NCI-H446 treated with DMSO at 0.1 percent for 48 hours (cell line): ENCODE data around the gene PNPLA1.

Experiments
- DNase-seq: peaks from one replicate; lab custom pipeline; 2025; lab: John Stamatoyannopoulos, UW

Gene PNPLA1

DNA sequence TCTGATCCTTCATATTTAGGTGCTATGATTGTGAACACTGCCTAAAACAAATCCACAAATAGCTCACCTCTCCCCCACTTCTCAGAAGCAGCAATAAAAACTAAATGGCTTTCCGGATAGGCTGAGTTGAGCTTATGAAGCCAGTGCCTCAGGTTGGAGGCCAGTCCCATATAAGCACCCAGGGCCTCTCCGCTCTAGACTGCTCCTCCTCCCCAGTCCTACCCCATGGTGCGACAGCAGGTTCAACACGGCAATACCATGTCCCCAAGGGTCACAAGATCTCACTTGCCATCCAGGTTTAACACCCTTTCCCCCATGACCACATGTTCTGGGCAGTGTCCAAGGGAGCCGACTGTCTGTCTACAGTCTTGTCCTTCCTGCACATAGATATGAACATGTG is 46.1 kb downstream of the PNPLA1 start:
- no peak for DNase-seq

DNA sequence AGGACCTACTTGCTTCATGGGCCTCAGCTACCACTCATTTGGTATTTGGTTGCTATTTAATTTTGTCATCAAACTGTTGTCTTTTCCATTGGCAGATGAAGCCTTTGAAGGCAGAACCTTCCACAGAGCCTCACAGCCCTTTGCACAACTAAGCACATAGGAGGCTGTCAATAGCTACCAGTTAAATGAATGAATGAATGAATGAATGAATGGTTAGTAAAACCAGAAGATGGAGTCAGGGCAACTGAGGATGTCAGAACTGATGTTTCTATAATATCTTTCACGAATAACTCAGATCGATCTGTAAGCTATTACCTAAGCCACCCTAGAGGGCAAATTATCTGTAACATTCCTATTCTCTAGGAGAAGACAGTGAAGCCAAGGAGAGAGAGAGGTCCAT is 47.8 kb downstream of the PNPLA1 start:
- DNase-seq: no peak

DNA sequence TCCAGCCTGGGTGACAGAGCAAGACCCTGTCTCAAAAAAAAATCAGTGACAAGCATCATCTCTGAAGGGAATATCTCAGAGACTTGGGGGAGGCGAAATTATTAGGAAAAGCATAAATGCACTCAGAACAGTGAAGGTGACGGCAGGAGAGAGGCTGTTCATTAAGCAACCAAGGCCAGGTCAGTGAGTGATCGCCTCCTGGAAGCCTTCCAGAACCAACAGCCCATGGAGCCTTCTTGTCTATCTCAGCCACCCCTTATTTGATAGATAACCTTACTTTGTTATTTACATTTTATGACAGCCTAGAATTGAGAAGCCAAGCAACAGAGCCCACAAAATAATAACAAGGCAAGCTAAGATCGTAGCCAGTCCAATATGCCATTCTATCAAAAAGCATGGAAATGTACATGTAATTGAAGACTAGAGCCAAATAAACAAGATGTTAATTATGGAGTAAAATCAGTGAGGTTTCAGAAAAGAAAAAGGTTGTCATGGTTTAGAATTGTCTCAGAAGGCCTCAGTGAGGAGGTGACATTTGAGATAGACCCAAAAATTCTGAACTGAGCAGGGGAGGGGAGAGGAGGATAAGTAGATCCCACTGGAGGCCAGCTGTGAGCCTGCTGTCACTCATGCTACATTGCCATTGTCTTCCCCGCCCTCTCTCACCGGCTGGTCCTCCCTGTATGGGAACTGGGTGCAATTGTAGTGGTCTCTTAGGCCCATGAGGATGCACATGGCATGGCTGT is 49.0 kb downstream of the PNPLA1 start:
- DNase-seq: peak; percentile 12

DNA sequence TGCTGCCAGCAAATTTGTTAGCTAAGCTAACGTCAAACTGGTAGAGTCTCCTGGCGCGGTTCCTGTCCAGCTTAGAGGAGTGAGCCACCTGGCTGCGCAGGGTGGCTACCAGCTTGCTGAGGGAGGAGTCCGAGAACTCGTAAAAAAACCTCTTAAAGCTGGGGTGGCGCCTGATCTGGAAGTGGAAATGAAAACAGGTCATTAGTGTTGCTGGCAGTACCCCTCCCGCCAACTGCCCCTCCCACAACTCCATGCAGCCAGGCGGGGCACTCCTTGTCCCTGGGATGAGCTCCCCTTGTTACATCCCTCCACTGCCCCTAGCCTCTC is 49.5 kb downstream of the PNPLA1 start:
- DNase-seq: no peak

DNA sequence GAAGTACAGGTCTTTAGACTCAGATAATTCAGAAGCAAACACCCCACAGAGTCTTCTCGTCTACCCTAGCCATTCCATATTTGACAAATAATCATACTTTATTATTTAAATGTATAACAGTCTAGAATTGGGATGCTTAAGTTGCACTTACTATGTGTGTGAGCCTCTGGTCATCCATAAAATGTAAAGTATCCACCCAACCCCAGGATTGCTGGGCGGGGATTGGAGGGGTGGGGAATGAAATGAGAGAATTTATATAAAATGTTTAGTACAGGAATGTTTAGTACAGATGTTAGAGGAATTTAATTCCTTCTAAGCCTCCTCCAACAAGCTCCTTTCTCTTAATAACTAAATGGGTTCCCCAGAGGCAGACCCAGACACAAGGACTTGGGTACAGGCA is 50.0 kb downstream of the PNPLA1 start:
- DNase-seq: no peak

DNA sequence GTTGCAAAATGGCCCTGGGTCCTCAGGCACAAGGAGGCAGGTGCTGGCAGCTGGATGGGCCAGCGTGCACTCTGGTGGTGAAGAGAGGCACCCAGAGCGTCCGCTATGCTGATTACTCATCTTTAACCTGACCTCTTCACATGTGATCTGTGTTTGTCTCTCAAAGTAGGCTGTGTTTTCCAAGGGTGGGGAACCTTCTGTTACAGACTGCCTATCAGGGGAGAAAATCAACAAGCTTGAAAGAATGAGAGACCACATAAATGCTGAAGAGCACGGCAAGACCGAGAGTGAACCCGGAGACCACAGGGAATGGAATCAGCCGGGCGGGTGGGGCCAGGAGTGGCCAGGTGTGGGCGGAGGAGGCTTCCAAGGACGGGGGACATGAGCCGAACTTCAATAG is 50.6 kb downstream of the PNPLA1 start:
- DNase-seq: no peak

DNA sequence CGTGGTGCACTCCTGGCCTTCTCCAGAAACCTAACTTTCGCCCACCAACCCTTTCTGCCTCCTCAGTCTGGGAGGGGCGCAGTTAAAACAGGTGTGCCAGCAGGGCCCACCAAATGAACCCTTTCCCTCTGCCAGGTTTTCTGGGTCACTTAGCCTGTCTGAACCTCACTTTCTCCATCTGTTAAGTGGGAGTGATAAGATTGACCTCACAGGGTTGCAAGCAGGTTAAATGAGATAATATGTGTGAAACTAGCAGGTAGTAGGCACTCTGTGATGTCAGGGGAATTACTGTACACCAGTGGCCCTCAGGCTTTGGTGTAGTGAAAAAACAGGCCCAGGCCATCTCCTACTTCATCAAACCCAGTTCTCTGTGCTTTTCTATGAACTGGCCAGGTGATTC is 52.7 kb downstream of the PNPLA1 start:
- no peak for DNase-seq

DNA sequence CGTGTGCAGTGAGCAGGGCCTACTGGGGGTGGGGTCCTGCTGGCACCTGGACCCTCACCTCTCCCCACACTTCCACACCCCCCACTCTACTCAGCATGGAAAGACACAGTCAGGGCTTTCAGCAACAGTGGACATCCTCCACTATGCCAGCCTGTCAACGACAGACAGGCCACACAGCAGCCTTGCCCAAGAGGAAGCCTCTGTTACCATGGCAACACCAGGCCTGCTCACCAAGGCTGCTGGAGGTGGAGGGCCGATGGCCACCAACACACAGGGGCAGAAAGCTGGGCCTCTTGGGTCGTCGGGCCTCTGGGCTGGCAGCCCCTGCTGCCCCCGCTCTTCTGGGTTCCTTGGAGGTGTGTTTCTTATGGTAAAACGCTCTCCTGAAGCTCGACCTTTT is 53.2 kb downstream of the PNPLA1 start:
- DNase-seq: no peak

DNA sequence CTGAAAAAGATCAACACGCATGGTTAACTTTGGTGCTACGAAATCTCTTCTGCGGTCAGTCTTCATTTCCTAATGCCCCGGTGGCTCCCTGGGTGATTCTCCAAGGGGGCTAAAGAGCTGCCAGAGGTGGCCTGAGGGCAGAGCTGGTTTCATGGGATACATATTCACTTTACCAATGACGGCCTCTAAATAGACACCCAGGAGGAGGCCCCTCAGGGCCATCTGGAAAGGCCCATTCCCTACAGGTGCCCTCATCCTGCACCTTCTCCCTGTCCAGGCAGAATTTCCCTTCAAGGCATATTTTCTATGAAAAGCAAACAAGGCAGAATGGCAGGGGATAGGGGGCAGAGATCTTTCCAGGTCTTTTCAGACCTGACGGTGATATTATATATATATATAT is 54.3 kb downstream of the PNPLA1 start:
- no peak for DNase-seq

DNA sequence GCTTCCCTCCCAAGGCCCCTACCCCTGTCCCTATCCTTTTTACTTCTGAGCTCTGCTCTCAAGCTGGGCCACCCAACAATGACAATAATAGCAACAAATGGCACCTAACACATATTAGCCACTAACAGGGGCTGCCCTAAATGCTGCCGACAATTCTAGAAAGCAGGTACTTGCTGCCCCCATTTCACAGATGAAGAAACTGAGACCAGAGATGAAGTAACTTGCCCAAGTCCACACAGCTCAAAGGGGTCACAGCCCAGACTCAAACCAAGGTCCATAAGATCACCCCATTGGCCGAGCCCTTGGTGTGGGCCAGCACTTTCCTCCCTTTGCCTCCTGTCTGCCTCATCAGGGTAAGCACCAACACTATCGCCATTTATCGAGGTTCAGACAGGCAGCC is 54.9 kb downstream of the PNPLA1 start:
- no peak for DNase-seq

DNA sequence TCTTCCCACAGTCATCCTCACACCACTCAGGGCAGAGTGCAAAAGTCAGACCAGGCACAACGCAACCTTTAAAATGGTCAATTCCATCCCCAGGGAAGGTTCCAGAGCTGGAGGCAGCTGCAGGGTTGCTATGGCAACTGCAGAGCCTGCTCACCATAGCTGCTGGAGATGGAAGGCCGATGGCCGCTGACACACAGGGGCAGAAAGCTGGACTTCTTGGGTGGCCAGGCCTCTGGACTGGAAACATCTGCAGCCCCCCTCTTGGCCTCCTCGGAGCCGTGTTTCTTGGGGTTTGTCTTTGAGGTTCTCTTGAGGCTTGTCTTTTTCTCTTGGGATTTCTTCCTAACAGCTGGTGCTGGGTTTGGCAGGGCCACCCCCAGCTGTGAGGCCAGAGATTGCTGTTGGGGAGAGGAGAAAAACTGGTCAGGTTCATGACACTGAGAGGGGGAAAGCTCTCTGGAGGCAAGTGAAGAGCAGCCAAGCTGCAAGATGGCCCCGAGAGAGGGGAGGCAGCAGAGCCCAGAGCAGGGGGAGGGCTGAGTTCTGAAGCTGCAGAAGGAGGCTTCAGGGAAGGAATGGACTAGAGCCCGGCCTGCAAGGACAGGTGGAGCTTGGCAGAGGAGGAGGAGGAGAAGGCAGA is 56.6 kb downstream of the PNPLA1 start:
- no peak for DNase-seq

DNA sequence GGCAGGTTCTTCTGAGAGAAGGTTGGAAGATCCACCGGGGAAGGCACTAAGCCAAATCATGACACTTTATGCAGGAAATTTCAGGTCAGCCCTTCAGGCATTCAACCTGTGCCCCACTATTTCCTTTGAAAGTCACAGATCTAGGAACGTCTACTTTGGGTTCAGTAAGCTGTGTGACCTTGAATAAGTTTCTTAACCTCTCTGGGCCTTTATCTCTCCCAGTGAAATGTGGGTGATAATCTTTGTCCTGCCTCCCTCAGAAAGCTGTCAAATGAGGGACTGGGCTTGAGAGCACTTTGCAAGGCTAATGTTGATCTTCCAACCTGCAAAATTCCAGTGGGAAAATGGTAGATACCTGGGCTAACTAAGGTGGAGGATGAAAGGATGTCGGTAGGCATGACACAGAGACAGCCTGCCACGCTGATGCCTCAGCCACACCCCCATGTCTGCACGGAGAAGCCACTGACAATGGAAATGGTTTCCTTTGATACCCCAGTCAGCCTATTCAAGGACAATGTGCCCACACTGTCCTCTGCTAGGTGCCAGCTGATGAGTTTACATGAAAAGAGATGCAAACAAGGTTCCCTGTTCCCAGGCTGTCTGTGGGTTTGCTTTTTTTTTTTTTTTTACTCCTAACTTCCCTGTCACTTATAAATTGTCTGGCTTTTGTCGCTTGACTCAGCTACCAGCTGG is 57.5 kb downstream of the PNPLA1 start:
- no peak for DNase-seq

DNA sequence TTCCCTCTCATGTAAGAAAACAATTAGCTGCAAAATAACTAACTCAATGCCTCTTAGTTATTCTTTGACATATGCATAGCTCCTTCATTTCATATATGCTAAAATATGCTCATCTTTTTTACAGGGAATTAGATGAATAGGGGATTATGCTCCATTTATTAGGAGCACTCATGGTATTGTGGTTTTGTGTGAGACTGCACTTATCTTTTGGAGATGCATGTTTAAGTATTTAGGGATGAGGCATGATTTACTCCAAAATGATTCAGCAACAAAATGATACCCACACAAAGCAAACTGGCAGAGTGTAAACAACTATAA is 58.0 kb downstream of the PNPLA1 start:
- no peak for DNase-seq

DNA sequence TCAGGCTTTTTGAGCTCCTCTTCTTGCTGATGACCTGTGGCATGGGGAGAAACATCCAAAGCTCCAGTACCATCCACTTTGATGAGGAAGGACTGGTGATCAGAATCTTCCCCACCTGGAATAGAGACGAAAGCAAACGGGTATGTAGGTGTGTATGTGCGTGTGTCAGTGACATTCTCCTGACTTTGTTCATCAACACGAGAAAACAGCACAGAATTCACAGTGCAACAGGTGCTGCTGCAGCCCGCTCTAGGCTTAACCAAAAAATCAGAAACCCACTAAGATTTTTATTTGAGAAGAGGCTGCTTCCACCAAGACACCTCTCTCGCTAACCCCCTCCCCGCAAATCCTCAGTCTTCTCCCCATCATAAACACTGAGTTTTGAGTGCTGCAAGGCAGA is 58.7 kb downstream of the PNPLA1 start:
- DNase-seq: no peak

DNA sequence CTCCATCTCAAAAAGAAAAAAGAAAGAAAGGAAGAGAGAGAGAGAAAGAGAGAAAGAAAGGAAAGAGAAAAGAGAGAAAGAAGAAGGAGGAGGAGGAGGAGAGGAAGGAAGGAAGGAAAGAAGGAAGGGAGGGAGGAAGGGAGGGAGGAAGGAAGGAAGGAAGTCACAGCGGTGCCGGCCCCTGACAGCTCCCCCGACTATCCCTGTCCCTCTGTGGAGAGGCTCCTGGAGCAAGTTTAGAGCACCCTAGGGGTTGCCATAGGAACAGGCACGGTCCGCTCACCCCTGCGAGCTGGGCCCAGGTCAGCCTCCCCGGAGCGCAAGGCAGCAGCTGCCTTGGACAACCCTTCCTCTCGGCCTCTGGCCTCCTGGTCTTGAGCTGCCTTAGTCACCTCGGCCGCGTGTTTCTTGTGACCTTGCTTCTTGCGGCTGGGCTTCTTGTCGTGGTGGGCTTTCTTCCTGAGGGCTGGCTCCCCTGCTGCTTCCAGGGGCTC is 60.0 kb downstream of the PNPLA1 start:
- DNase-seq: no peak

DNA sequence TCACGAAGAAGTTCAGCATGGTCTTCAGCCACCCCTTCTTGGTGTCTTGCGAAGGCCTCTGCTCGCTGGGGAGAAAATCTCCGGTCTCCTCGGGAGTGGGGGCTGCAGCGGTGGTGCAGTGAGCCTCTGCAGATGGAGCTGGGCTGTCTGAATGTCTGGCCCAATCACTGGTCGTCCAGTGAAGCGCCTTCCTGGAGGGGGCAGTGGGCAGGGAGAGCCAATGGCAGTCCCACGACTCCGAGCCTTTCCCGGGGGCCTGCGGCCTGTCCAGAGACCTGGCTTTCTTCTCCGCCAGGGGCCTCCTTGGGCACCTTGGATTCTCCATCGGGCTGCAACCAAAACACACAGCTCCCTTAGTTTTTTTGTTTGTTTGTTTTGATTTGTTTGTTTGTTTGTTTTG is 60.5 kb downstream of the PNPLA1 start:
- no peak for DNase-seq

DNA sequence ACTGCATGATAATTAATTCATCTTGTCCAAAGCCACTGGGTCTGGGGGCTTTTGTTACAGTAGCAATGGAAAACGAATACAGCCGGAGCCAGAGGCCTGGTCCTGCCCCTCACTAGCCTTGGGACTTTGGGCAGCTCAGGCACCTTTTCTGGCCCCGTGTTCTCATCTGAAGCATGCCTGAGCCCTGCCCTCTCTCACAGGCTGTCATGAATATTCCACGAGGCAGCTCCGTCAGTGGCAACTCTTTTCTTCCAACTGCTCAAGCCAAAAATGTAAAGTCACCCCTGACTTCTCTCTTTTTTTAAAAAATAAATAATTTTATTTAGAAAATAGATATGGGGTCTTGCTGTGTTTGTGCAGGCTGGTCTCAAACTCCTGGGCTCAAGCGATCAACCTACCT is 61.5 kb downstream of the PNPLA1 start:
- no peak for DNase-seq

DNA sequence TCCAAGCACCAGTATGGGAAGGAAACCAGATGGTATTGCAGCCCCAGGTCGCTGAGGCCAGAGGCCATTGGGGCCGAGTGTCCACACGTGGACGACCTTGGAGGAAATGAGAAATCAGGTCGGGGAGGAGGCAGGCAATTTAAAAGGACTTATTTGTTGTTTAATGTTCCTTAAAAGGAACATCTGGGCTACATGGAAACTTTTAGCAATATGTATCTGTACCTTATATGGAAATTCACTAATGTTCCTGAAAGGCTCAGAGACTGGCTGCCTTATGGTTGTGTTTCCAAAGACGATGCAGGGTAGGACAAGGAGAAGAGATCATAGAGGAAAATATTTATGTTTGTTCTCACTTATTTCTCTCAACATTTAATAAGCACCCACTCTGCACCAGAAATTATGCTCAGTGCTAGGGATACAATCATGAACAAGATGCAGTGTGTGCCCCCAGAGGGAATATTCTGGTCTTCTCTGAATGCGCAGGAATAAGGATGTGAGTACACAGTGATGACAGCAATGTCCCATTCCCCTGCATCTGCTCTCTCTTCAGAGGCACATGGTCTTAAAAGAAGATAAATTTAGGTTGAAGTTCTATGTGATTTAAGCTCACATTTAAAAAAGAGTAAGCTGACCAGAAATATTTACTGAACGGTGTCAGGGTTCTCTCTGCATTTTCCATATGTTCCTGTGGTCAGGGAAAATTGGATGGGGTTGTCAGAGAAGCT is 63.5 kb downstream of the PNPLA1 start:
- no peak for DNase-seq

DNA sequence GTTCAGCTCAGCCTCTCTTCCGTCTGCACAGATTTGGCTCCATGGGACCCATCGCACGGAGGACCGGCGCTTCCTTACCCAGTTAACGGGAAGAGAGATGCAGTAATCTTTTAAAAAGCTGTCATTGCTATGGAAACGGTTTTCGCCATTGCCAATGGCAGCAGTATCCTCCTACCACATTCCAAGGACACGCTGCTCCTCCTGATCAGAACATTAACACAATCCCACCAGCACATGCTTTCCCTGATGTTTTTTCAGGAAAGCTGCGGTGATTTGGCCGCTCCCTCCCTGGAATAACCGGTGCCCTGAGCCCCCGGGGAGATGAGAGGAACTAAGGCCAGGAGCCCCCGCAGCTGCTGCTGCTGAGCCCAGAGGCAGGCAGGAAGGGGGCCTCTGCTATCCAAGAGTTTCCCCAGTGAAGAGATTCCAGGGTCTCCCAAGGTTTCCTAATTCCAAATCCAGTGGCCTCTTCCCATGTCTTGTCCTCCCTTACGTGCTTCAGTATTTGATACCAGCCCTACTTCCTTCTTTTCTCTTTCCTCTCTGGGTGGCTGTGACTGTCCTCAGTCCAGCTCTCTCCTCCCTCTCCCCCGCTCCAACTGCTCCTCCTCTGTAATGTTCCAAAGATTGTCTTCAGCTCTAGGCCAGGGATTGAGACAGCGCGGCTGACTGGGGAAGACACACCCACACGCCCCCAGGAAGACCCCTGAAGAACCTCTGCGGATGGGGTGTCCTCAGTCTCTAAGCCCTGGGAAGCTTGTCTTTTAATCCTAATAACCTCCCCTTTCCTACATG is 64.3 kb downstream of the PNPLA1 start:
- no peak for DNase-seq

DNA sequence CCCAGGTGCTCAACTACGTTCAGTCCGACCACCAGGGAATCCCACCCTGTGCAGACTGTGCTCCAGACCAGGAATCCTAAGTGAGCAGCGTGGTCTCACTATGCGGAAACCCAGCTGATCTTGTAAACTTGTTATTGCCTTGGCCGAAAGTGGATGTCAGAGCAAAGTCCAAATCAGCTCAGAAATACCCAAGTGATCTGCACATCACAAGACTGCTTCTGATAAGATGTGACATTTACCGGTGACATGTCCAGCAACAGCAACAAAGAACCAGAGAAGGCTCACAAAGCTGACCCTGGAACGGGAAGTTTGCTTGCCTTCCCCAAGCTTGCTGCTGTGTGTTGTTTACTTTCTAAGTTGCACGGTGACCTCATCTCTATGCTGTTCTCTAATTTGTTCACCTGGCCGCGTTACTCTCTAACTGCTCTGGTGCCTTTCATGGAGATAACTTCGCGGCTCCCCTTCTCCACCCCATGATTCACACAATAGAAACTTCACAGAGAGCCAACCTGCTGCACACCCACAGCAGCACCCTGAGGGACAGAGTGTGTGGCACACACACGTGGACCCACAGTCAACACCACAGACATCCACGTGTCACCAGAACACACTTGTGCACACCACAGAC is 65.1 kb downstream of the PNPLA1 start:
- no peak for DNase-seq

DNA sequence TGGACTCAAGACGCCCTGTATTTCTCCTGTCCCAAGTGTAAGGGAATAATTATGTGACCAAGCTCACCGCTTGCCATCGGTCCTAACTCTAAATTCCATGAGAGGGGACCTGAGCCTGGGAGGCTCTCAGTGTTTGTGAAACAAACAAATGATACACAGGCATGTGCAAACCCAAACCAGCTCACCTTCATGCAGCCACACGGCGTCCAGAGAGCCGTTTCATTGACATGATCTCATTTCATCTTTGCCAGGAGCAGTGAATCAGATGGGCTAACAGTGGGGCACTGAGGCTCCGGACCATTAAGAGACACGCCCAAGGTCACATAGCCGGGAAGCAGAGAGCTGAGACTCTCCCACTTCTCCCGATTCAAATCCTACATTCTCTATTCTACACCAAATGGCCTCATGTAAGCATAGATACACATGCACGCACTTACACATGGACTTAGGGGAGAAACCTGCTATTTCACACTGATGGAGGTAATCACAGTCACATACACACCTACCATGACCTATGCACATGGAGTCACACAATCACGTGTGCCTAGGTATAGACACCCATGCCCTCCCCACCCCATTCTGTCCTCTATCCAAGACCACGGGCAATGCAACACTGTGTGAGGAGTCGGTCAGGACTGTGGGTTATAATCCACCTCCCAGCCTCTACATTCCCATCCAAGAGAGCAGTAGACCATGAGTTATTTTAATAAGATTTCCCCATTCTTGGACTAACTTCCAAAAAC is 65.8 kb downstream of the PNPLA1 start:
- DNase-seq: no peak
